ENCODE data around the gene PMM2.
"Not testable (repeated sequence)": the region's sequence is repeated elsewhere in the genome, so short reads cannot be mapped to it uniquely, and the experiment has no call there.

The PMM2 gene

DNA sequence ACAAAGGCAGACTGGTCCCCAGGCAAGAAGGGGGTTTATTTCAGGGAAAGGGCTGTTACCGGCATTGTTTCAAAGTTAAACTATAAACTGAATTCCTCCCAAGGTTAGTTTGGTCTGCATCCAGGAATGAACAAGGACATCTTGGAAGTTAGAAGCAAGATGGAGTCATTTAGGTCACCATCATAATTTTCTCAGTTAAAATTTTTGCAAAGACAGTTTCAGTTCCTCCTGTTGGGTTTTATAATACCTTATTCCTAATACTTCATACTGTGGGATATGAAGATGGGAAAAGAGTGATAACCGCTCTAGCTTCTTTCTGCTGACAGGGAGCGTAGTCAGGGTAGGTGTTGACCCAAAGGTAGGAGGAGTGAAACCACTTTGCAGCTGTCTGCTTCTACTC is 24.8 kb downstream of the PMM2 start:
- no peak for DNase-seq

DNA sequence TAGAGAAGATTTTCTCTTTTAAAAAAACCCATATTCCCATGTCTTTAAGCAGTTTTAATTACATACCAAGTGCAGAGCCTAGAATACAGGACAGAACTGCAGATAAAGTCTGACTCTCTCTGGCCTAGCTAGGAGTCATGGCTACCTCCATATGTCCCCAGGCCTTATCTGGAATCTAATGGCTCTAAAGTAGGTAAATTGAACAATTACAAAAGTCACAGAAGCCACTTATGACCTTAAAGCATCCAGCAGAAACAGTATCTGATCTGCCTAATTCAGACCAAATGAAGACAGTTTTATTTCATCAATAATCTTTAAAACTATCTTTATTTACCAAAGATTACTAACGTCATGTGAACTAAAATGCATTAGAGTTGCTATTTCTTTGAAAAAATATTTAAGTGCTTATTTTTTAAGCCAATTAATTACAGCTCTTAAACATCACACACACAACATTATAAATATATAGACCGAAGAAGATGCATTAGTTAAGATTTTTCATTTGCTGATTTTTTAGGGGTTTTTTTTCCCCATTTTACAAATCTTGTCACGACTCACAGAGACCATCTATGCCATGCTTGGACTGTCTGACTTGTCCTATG is 28.7 kb downstream of the PMM2 start:
- no peak for DNase-seq

DNA sequence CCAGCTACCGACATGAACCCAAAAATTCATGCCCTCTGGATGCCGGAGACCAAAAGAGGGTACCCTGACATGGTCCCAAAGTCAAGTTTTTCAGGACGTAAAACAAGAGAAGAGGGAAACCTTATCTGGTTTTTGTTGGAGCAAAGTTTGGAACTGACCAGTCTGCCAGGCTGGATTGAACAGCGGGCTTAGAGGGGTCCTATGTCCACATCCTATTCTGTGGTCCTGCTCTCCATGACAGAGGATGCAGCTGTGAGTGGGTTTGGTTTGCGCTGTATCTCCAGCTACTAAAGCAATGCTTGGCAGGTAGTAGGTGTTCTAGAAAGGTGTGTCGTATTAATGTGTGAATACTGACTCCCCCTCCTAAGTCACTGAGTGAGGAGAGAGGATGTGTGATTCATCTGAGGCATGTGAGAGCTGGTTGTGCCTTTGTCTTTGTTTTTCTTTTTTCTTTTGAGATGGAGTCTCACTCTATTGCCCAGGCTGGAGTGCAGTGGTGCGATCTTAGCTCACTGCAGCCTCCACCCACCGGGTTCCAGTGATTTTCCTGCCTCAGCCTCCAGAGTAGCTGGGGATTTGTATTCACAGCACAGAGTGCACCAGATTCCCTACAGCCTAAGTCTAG is 31.0 kb downstream of the PMM2 start:
- no peak for DNase-seq

DNA sequence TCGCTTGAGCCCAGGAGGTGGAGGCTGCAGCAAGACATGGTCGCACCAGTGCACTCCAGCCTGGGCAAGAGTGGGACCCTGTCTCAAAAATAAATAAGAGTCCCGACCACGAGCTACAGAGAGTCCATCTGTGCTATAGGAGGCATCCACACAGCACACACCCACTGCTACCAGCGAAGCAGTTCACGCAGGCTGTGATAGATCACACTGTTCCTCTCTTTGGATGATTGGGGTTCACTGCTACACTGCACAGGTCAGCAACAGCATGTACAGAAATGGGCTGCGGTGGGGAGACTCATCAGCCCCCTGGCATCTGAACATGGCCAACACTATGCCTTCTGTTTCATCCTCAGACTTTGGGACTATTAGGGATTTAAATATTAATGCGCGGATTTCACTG is 33.8 kb downstream of the PMM2 start:
- no peak for DNase-seq

DNA sequence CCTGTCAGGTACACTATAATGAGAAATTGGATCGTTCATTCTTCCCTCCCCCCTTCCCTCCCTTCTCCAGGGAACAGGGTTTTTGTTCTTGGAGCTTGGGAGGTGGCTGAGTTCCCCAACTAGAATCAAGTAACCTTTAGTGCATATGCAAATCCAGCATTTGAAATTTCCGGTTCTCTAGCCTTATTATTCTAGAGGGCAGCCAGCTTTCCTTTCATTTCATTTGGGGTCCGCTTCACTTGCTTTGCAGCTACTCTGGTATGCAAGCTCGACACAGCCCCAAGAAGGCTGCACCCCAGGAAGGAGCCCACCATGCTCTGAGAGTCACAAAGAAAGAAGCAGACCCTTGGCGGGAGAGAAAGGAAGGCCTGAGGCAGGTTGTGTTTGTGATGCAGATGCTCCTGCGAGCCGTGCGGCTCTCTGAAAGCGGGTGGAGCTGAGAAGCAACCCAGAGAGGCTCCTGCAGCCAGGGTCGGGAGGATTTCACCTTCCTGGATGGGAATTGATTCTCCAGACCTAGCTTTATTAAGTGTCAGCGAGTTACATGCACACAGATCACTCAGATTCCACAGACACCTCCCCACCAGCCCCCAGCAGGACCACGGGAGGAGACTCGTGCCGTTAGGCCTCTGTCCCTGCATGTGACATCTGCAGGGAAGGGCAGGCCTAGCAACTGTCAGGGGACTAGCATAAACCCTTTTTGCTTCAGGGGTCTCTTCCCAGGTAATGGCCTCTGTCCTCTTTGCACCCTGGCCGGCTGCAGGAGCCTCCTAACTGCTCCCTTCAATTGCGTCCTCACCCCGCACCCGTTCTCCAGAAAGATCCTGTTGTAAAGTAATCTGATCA is 34.5 kb downstream of the PMM2 start:
- DNase-seq: no peak

DNA sequence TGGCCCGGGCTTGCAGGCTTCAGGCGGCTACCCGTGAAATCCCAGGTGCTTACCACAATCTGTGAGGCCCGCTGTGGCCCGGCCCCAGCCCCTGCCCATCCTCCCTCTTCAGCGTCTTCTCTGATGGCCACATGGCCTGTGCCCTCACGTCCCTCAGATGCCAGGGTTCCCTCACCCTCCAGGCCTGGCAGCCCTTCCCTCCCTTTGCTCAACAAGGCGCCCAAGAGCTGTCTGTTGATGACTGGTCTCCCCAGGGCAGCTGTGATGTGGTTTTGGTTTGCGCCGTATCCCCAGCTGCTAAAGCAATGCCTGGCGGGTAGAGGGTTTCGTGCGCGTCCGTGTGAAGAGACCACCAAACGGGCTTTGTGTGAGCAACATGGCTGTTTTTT is 35.1 kb downstream of the PMM2 start:
- no peak for DNase-seq

DNA sequence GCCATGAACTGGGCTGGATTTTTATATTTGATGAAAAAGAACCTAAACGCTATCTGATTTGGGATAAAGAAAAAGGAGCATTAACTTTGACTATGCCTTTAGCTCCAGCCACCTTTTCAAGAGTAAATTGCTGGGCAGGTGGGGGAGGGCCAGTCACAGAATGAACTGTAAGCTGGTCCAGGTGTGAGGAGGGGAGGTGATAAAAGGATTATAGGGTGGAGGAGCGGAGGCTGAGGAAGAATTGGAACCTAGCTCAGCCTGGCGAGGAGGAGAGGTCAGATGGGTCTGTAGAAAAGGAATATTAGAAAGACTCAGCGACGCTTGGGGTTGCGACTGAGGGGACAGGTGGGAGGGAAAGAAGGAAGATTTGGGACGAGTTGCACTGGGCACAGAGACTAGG is 39.2 kb downstream of the PMM2 start:
- not testable (repeated sequence) for DNase-seq

DNA sequence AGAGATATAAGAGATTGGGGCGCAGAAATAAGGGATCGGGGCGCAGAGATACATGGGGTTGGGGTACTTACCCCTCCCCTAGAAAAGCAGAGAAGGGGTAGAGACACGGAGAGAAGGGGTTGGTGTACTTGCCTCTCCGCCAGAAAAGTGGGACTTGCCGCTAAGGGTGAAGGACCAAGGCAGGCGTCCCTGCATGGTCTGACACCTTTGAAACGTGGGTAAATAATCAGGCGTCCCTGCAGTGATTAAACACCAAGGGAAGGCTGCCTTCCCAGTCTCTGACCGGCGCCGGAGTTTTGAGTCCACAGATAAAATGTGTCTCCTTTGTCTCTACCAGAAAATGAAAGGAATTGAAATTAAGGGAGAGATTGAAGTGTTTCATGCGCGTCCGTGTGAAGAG is 40.0 kb downstream of the PMM2 start:
- DNase-seq: not testable (repeated sequence)

DNA sequence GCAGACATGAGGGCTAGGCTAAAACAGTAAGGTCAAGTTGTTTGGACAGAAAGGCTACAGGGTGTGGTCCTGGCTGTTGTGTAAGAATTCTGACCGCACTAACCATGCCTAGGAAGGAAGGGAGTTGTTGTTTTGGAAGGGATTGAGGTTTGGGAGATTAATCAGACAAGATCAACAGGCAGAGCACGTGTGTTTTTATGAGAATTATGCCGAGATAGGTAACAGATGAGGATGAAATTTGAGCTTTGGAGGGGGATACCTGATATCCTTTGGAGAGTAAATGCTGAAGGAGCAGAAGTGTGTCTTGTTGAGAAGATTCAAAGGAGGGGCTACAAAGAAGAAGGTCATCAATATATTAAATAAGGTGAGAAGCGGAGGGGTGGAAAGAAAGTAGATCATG is 44.4 kb downstream of the PMM2 start:
- DNase-seq: not testable (repeated sequence)

DNA sequence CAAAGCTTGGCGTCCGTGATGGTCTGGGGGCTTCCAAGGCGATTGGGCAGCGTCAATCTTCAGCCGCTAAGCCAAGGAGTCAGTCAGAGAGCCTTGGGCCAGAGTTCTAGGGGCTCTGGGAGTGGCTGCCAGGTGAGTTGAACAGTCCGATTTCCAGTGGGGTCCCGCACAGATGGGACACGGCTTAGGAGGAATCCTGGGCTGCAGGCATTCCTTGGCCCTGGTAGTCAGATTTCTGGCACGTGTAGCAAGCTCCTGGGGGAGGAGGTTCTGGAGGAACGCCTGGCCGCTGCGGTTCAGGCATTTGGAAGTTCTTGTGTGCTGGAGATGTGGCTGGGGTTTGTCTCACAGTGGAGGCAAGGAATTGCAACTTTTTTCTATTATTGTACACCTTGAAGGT is 45.7 kb downstream of the PMM2 start:
- not testable (repeated sequence) for DNase-seq

DNA sequence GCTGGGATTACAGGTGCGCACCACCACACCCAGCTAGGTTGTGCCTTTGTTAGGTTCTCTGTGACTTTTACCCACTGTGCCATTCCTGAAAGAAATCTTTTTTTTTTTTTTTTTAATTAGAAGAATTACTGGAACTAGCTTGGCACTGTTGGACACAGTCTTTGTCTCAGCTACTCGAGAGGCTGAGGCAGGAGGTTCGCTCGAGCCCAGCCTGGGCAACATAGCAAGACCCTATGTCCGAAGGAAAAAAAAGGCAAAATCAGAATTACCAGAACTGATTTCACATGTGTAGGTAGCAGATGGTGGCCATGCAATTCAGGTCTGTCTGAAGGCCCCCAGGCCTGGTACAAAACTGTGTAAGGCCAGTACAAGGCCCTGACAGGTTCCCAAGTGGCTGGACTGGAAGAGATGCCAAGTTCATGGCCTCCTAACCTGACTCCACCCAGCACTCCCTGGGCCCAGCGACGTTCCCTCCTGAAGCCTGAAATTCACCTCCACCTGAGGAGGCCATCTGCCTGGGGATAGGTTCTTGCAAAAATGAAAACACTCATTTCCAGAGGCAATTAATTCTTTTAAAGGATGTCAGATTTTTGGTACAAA is 48.2 kb downstream of the PMM2 start:
- no peak for DNase-seq

DNA sequence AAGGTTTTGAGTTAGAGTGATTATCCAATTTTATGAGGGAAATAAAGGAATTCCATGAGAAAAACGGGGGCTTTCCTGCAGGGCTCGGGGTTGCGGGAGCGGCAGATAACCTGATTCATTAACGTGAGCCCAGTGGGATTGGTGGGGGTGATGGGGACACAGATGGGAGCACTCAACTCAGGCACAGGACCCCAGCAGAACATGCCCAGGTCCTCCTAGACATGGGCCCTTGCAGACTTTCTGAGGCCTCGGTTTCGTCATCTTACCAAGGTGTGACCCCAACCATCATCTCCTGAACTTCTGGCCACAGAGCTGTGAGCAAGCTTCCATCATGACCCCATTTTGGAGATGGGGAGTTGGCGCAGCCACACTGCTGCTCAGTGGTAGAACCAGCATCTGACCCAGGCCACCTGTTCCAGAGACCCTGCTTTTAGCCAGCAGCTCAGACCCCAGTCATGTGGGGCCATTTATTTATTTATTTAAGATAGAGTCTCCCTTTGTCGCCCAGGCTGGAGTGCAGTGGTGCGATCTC is 48.8 kb downstream of the PMM2 start:
- no peak for DNase-seq

DNA sequence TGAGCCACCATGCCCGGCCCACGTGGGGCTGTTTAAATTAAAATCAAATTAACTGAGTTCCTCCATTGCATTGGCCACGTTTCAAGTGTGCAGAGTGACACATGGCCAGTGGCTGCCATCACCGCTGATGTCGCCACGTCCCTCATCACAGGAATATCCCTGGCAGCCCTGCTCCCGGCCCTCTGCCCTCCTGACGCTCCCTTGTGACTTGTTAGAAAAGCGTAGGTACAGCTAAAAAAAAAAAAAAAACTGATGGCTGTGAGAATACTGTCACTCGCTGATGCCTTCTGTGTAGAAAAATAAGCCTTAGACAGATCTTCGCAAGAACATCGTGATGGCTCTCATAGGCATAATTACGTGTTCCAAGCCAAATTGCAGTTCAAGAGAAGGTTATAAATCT is 49.5 kb downstream of the PMM2 start:
- DNase-seq: no peak

DNA sequence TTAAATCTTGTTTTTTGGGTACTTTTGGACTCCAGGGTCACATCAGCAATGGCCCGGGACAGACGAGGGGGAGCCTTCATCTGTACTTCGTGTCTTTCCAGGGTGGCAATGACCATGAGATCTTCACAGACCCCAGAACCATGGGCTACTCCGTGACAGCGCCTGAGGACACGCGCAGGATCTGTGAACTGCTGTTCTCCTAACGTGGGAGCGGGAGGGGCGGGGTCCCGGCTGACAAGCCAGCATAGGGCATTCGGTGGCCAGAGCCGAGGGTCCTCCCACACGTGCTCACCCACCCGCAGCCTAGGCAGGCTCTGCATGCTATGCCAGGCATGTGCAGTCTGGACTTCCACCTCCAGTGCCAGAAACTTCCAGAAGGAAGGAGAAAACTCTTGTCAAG is 50.0 kb downstream of the PMM2 start:
- DNase-seq: no peak

DNA sequence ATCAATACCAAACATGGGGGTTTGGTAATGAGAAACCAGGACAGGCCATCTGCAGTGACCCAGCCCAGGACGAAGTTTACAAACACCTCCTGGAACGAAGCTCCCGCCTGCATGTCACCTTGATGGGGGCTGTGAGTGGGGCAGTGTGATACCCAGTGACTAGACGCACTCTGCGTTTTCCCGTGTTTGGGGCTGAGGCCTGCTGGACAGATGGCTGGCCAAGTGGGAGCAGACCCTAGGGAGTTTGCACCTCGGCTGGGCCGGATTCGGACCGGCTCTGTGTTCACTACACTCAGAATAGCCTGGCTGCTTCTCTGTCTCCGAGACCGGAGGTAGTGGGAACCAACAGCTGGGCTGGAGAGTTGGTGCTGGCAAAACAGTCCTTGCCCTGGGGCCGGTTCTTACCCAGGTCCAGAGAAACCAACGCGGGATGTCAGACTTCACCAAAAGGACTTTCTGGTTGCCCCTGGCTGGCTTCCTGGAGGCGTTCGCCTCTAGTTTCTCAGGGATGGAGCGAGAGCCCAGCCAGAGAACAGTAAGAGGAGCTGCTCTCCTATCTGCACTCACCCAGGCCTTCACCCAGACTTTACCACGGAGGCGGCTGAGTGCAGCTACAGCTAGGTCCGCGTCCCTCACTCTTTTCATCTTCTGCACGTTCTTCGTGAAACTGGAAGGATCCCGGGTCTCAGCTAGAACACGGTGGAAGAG is 50.7 kb downstream of the PMM2 start:
- no peak for DNase-seq

DNA sequence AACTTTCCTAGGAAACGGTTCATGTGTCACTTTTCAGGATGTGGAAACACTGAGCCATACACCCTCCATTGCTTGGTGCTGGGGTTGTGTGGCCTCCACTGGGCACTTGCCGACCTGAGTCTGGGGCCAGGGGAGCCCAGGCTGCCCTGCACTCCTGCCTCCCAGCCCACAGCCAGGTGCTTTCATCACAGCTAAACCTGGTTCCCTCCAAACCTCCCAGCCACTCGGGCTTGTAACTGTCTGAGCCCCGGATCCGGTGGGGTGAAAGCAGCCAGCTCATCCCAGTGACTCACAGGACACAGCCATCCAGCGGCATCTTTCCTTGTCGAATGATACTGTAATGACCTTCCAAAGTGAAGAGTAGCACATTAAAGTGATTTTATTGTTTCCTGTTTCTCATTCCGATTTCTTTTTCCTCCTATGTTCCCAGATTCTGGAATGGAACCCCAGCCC is 51.3 kb downstream of the PMM2 start:
- no peak for DNase-seq

DNA sequence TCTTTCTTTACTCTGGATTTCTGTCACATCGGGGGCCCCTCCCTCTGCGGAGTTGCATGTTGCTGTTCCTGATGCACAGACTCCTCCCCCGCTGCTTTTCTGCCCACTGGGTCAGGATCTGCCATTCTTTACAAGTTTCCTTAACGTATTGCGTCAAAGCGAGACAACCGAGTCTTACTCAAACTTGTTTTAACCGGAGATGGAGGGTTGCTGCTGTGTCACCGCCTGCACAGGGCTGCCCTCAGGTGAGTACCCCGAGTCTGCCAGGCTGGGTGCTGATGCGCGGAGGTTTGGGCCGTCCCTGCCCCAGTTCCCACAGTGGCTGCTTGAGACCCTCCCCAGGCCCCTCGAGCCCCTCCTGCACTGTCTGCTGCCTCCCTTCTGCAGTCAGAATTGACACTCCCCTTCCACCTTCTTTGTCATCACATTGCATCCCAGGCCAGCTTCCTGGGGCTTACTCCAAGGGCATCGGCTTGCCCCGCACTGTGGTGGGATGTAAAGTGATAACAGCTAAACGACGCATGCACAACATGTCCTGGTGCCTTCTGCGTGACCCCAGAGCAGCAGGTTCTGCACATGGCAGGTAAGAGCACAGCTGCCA is 51.9 kb downstream of the PMM2 start:
- DNase-seq: no peak

DNA sequence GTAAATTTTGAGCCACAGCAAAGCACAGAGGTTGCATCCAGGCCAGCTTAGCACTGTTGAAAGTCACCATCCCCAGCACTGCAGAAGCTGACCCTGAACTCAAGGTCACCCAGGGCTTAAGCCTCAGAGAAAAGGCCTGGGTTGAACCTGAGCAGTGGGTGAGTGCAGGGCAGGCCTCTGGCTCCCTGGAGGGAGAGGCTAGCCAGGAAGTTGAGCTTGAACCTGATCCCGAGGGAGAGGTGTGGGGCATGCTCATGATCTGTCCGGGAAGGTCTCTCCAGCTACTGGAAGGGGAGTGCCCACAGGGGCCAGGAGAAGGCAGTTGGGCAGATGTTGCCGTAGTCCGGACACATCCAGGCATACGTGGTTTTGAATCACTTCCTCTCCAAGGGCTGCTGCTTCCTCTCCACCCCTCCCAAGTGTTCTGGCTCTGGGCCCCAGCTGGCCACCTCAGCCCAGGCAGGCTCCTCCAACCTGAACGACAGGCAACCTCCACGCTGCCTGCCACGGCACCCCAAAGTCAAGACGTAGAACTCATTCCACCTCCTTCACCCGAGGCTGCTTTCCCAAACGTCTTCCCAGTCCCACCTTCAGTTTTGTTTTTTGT is 52.7 kb downstream of the PMM2 start:
- DNase-seq: peak; percentile 49

DNA sequence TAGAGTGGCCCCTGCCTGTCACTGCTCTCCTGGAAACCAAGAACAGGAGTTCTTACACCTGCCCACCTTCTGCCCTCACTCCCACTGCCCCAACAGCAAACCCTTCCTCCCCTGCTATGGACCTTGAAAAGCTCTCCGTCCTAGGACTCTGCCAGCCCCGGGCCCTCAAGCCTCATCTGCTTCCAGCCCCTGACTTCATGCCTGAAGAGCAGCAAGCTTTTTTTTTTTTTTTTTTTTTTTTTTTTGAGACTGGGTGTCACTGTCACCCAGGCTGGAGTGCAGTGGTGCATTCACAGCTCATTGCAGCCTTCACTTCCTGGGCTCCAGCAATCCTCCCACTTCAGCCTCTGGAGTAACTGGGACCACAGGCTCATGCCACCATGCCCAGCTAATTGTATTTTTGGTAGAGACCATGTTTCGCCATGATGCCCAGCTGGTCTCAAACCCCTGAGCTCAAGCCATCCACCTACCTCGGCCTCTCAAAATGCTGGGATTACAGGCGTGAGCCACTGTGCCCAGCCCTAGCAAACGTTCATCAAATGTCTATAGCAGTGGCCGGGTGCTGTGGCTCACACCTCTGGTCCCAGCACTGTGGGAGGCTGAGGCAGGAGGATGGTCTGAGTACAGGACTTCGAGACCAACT is 54.2 kb downstream of the PMM2 start:
- DNase-seq: no peak

DNA sequence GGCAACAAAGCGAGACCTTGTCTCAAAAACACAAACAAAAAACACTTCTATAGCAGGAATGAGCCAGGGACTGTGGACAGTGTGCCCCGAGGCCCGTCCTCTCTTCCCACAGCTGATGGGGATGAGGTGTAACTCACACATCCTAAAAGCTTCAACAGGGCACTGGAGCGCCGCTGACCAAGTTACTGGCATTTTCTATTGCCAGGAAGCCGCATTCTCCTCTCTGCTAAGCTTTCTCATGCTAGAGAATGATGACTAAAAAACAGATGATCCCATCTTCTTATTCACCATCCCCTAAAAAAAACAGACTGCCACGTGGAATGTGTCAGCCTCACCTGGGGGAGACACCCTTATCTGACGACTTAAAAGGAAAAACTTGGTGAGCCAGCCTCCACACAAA is 54.9 kb downstream of the PMM2 start:
- no peak for DNase-seq

DNA sequence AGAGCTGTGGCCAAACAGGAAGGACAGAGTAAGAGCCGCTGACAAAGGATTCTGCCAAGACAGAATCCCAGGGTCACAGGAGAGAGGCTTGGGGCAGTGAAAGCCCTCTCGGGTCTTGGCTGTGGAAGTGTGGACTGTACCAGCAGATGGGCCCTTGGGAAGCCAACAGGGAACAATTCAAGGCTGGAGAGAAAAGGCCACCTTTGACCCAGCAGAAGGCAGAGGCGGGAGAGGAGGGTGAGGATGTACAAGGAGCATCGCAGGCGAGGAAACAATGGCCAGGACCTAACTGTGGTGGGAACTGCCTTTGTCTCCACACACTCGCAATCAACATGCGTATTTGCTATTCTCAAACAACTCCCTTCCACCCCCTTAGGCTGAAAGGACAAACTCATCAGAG is 55.5 kb downstream of the PMM2 start:
- DNase-seq: no peak
